Measurements from ENCODE around the gene FARS2. TPM values are rescaled to one million over a fixed set of nuclear protein-coding genes. Genes with fewer than 3 reads are reported as not detected.

FARS2 gene
- total and polyA plus RNA-seq, 2 donors (not counting 1 experiment from before 2014, with no cell fraction given): 33.0 to 35.5 TPM

GRCh38 chr6:5412017-5412416 lies 150.7 kb downstream of the FARS2 start:
- peaks cover 2% of the 10 kb centered on the region for H3K9me3 Mint-ChIP-seq (ENCODE audit: insufficient read depth)
- Histone ChIP-seq H3K9me3 (ENCODE audit: control extremely low read depth in 1 of 3, control insufficient read depth in 2 of 3, insufficient read depth in 1 of 3, low read length in 2 of 3) (peaks cover 0 to under 1% (median 0%) of the 10 kb centered on the region in 3 donors), H3K4me3 (ENCODE audit: control extremely low read depth in 1 of 5, extremely low read depth in 1 of 5, insufficient read depth in 1 of 5, low read depth in 2 of 5, low read length in 4 of 5) (no peak overlapping the region), H3K9ac (ENCODE audit: low read length) (no peak overlapping the region), H3K36me3 (replicated peaks in 1 of 2; ENCODE audit: control extremely low read depth in 1 of 2, control insufficient read depth in 1 of 2, extremely low read depth in 1 of 2, insufficient read depth in 2 of 2, low read length in 1 of 2) (peaks cover 0 to 8% of the 10 kb centered on the region in 2 experiments), H2AFZ (ENCODE audit: insufficient read depth, low read depth, low read length, poor library complexity, severe bottlenecking) (no peak overlapping the region), H4K20me1 (ENCODE audit: control insufficient read depth, insufficient read depth, low read length, poor library complexity, severe bottlenecking) (no peaks in the 10 kb centered on the region), H3K4me1 (ENCODE audit: control insufficient read depth in 2 of 2, insufficient read depth in 2 of 2, low read length in 2 of 2) (no peaks in the 10 kb centered on the region), H3K4me2 (replicated peaks; ENCODE audit: low read depth, low read length, poor library complexity, severe bottlenecking) (no peak overlapping the region), H3K27ac (ENCODE audit: low read length in 2 of 2) (no peak overlapping the region), H3K79me2 (ENCODE audit: control insufficient read depth, insufficient read depth, low read length) (no peaks in the 10 kb centered on the region), H3K27me3 (replicated peaks in 1 of 4; ENCODE audit: control extremely low read depth in 1 of 4, control insufficient read depth in 3 of 4, insufficient read depth in 4 of 4, low read length in 3 of 4) (no peaks in the 10 kb centered on the region)
- intact Hi-C loops (cut with micrococcal nuclease): no loop called here
- 99% methylated on average over 5 of the region's 5 CpGs for WGBS (ENCODE audit: insufficient coverage)
- no peaks in the 10 kb centered on the region for H3K4me1 Mint-ChIP-seq
- H3K27ac Mint-ChIP-seq: no peak overlapping the region
- ChIA-PET POLR2A (no interaction called here), CTCF (no interaction called here)
- DNase-seq (no peak), ATAC-seq (ENCODE audit: low read depth) (no peak)
- no peak for TF ChIP-seq CTCF (IDR thresholded peaks at IDR 0.05)
- no peak for TF ChIP-seq EZH2 (IDR thresholded peaks at IDR 0.05; ENCODE audit: borderline replicate concordance, insufficient read depth, low read depth, low read length, poor library complexity, severe bottlenecking)
- no peak overlapping the region for H3K4me3 Mint-ChIP-seq
- H3K27me3 Mint-ChIP-seq: no peaks in the 10 kb centered on the region

GRCh38 chr6:5412663-5413062 lies 151.3 kb downstream of the FARS2 start:
- Mint-ChIP-seq H3K4me3 (no peak overlapping the region), H3K9me3 (ENCODE audit: insufficient read depth) (peaks cover 6% of the 10 kb centered on the region), H3K27ac (no peak overlapping the region), H3K4me1 (no peaks in the 10 kb centered on the region), H3K27me3 (no peaks in the 10 kb centered on the region)
- Histone ChIP-seq H3K9ac (ENCODE audit: low read length) (no peak overlapping the region), H3K4me1 (ENCODE audit: control insufficient read depth in 2 of 2, insufficient read depth in 2 of 2, low read length in 2 of 2) (no peaks in the 10 kb centered on the region), H3K27ac (ENCODE audit: low read length in 2 of 2) (no peak overlapping the region), H2AFZ (ENCODE audit: insufficient read depth, low read depth, low read length, poor library complexity, severe bottlenecking) (no peak overlapping the region), H3K27me3 (replicated peaks in 1 of 4; ENCODE audit: control extremely low read depth in 1 of 4, control insufficient read depth in 3 of 4, insufficient read depth in 4 of 4, low read length in 3 of 4) (no peaks in the 10 kb centered on the region), H4K20me1 (ENCODE audit: control insufficient read depth, insufficient read depth, low read length, poor library complexity, severe bottlenecking) (no peaks in the 10 kb centered on the region), H3K79me2 (ENCODE audit: control insufficient read depth, insufficient read depth, low read length) (no peaks in the 10 kb centered on the region), H3K36me3 (replicated peaks in 1 of 2; ENCODE audit: control extremely low read depth in 1 of 2, control insufficient read depth in 1 of 2, extremely low read depth in 1 of 2, insufficient read depth in 2 of 2, low read length in 1 of 2) (peaks cover 0 to 8% of the 10 kb centered on the region in 2 experiments), H3K4me2 (replicated peaks; ENCODE audit: low read depth, low read length, poor library complexity, severe bottlenecking) (no peak overlapping the region), H3K9me3 (ENCODE audit: control extremely low read depth in 1 of 3, control insufficient read depth in 2 of 3, insufficient read depth in 1 of 3, low read length in 2 of 3) (peaks cover 0 to 5% (median 0%) of the 10 kb centered on the region in 3 donors), H3K4me3 (ENCODE audit: control extremely low read depth in 1 of 5, extremely low read depth in 1 of 5, insufficient read depth in 1 of 5, low read depth in 2 of 5, low read length in 4 of 5) (no peak overlapping the region)
- ATAC-seq (ENCODE audit: low read depth) (no peak), DNase-seq (no peak)
- TF ChIP-seq EZH2 (IDR thresholded peaks at IDR 0.05; ENCODE audit: borderline replicate concordance, insufficient read depth, low read depth, low read length, poor library complexity, severe bottlenecking) (no peak), CTCF (IDR thresholded peaks at IDR 0.05) (no peak)
- WGBS (ENCODE audit: insufficient coverage): 91% methylated on average over 4 of the region's 7 CpGs
- ChIA-PET POLR2A (no interaction called here), CTCF (interaction anchor here (1.2 kb wide), 1 partner anchor 9 kb away, joined by 4 read pairs; no protein-coding TSS in a partner anchor)
- intact Hi-C loops (cut with micrococcal nuclease): no loop called here
